DOHH2 (cell line): Measurements from ENCODE around the gene PEX3.

ENCODE experiments used
- EZH2phosphoT487 ChIP-seq: fragments of 200-600 bp; sonication (generic); IDR thresholded peaks from 2 replicates; pipeline ENCODE4 v1.6.1; 2017; ENCODE audit warnings: borderline replicate concordance, mild to moderate bottlenecking, antibody characterized with exemption, low read length, moderate library complexity, mixed read lengths
- TF ChIP-seq, protein P1 (sequence below): fragments of 200-600 bp; sonication (generic); IDR thresholded peaks from one replicate; pipeline ENCODE4 v1.5.1; 2014; ENCODE audit warnings: antibody characterized with exemption, mild to moderate bottlenecking, low read depth, low read length; ENCODE audit not compliant: poor library complexity, severe bottlenecking

DNA sequence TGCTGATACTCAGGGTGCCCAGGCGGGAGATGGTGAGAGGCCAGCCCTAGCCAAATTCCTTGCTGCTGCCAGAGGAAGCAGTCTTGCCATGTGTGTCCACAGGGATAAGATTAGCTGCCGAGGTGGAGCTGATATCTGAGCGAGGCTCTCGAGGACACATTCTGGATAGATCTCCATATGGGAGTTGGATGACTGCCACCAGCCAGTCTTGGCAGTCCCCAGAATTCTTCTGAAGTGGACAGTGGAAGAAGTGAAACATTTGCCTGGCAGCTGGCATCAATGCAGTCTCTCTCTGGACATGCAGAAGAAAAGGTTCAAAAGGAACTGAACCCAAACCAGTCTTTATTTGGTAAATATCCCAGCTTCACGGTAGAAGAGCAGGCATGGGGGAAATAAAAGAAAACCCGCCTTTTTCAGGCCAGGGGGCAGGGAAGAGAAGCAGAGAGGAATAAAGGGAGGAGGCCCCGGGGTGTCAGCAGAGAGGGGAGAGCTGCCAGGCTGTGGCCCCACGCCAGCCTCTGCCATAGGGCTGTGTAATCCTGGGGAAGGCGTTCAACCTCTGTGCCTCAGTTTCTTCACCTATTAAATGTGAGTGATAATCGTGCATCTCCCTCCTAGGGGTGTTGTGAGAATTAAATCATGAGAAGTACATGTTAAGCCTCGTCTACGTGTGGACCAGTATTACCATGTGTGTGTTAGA, 64.6 kb downstream of the PEX3 start:
- no peak for TF ChIP-seq EZH2phosphoT487
- TF ChIP-seq, protein P1, sequence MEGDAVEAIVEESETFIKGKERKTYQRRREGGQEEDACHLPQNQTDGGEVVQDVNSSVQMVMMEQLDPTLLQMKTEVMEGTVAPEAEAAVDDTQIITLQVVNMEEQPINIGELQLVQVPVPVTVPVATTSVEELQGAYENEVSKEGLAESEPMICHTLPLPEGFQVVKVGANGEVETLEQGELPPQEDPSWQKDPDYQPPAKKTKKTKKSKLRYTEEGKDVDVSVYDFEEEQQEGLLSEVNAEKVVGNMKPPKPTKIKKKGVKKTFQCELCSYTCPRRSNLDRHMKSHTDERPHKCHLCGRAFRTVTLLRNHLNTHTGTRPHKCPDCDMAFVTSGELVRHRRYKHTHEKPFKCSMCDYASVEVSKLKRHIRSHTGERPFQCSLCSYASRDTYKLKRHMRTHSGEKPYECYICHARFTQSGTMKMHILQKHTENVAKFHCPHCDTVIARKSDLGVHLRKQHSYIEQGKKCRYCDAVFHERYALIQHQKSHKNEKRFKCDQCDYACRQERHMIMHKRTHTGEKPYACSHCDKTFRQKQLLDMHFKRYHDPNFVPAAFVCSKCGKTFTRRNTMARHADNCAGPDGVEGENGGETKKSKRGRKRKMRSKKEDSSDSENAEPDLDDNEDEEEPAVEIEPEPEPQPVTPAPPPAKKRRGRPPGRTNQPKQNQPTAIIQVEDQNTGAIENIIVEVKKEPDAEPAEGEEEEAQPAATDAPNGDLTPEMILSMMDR: no peak
